GM12872 (cell line): ENCODE data around the gene MCTP2.

Experiments
- CTCF ChIP-seq: IDR thresholded peaks from 3 replicates; pipeline ENCODE4 v1.5.1; 2011; ENCODE audit warnings: low read depth, mild to moderate bottlenecking, low read length, moderate library complexity; ENCODE audit not compliant: insufficient read depth

The MCTP2 gene

GRCh38 chr15:94293411-94294402 is 62.3 kb downstream of the MCTP2 start:
- TF ChIP-seq CTCF = no peak

GRCh38 chr15:94294556-94294955 is 63.2 kb downstream of the MCTP2 start:
- TF ChIP-seq CTCF = no peak

GRCh38 chr15:94295275-94295674 is 63.9 kb downstream of the MCTP2 start:
- no peak for TF ChIP-seq CTCF

- TF ChIP-seq CTCF = no peak
Measured at GRCh38 chr15:94296717-94297116, 65.4 kb downstream of the MCTP2 start.

GRCh38 chr15:94297558-94297957 is 66.2 kb downstream of the MCTP2 start:
- no peak for TF ChIP-seq CTCF

GRCh38 chr15:94298364-94298763 is 67.0 kb downstream of the MCTP2 start:
- TF ChIP-seq CTCF = no peak

GRCh38 chr15:94300612-94301011 is 69.3 kb downstream of the MCTP2 start:
- no peak for TF ChIP-seq CTCF
